SU-DHL-6 (cell line): ENCODE results near the gene CBFB.

Source experiments
- EZH2phosphoT487 ChIP-seq: fragments of 200-600 bp; sonication (generic), shearing (Covaris generic); conservative IDR thresholded peaks from 2 replicates; pipeline ENCODE4 v1.6.1; 2018; ENCODE audit warnings: mild to moderate bottlenecking, antibody characterized with exemption, low read length, moderate library complexity, mixed read lengths
- TF ChIP-seq, protein P1 (sequence below): fragments of 200-600 bp; sonication (generic); IDR thresholded peaks from one replicate; pipeline ENCODE4 v1.5.1; 2017; ENCODE audit warnings: antibody characterized with exemption, mild to moderate bottlenecking, low read length, moderate library complexity; ENCODE audit not compliant: insufficient read depth, poor library complexity, severe bottlenecking

DNA sequence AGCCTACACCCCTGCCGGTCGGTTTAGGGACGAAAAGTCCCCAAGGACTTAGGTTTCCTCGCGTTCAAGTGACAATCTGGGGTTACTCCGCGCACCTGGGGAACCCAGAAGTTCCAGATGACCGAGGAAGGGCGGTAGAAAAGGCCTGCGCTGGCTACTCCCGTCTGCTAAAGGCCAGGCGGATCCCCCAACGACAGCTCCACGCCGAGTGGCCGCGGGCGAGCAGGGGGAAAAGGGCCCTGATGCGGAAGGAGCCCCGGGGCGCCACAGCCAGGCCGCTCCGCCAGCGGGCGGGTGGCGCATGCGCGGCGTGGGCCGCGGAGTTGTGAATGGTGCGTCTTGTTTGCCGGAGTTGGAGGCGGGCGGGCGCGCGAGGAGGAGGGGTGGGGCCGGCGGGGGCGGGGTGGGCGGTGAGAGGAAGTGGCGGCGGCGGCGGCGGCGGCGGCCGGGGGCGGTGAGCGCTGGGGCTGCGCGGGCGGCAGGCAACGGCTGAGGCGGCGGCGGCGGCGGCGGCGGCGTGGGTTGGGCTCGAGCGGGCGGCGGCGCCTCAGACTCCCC lies at the start of gene CBFB:
- TF ChIP-seq, protein P1, sequence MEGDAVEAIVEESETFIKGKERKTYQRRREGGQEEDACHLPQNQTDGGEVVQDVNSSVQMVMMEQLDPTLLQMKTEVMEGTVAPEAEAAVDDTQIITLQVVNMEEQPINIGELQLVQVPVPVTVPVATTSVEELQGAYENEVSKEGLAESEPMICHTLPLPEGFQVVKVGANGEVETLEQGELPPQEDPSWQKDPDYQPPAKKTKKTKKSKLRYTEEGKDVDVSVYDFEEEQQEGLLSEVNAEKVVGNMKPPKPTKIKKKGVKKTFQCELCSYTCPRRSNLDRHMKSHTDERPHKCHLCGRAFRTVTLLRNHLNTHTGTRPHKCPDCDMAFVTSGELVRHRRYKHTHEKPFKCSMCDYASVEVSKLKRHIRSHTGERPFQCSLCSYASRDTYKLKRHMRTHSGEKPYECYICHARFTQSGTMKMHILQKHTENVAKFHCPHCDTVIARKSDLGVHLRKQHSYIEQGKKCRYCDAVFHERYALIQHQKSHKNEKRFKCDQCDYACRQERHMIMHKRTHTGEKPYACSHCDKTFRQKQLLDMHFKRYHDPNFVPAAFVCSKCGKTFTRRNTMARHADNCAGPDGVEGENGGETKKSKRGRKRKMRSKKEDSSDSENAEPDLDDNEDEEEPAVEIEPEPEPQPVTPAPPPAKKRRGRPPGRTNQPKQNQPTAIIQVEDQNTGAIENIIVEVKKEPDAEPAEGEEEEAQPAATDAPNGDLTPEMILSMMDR = no peak
- TF ChIP-seq EZH2phosphoT487 = no peak
